OCI-LY1 (cell line): ENCODE measurements around the gene HIBADH.

ENCODE experiments used
- EZH2 ChIP-seq: fragments of 200-600 bp; sonication (generic), shearing (Covaris generic); IDR thresholded peaks from 2 replicates; pipeline ENCODE4 v1.8.0; 2017; ENCODE audit warnings: borderline replicate concordance, mixed run types, mild to moderate bottlenecking, antibody characterized with exemption, low read length, moderate library complexity, mixed read lengths
- TF ChIP-seq, protein P1 (sequence below): fragments of 200-600 bp; sonication (generic), shearing (Covaris generic); IDR thresholded peaks from 2 replicates; pipeline ENCODE4 v1.5.1; 2017; ENCODE audit warnings: mild to moderate bottlenecking, antibody characterized with exemption, low read length, moderate library complexity, mixed read lengths

DNA sequence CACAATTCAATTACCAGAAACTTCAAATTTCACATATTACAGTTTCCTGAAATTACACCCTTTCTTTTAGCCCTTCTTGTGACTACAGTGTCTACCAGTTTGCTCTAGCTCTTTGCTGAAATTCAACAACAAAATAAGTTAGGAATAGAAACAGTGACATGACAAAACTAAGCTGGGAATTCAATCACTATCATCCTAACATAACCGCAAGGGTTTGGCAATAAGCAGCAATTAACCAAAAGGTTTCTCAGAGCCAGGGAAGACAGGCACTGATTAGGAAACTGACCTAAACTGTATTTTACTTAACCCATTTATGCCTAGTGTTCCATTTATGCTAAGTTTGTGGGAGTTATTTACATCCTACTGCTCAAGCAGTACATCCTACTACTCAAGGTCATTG is 31.3 kb downstream of the HIBADH start:
- TF ChIP-seq, protein P1, sequence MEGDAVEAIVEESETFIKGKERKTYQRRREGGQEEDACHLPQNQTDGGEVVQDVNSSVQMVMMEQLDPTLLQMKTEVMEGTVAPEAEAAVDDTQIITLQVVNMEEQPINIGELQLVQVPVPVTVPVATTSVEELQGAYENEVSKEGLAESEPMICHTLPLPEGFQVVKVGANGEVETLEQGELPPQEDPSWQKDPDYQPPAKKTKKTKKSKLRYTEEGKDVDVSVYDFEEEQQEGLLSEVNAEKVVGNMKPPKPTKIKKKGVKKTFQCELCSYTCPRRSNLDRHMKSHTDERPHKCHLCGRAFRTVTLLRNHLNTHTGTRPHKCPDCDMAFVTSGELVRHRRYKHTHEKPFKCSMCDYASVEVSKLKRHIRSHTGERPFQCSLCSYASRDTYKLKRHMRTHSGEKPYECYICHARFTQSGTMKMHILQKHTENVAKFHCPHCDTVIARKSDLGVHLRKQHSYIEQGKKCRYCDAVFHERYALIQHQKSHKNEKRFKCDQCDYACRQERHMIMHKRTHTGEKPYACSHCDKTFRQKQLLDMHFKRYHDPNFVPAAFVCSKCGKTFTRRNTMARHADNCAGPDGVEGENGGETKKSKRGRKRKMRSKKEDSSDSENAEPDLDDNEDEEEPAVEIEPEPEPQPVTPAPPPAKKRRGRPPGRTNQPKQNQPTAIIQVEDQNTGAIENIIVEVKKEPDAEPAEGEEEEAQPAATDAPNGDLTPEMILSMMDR: no peak
- no peak for TF ChIP-seq EZH2
